ENCODE data around the gene KBTBD8.
A peak's percentile ranks its signal among the peaks of the same experiment; 100 is the strongest.

Gene KBTBD8

GRCh38 chr3:66997560-66998112 is 471 bp upstream of the KBTBD8 start:
- DNase-seq (ENCODE audit: low read depth) = no peak

GRCh38 chr3:66998904-66999235 is 763 bp downstream of the KBTBD8 start:
- no peak for DNase-seq (ENCODE audit: low read depth)

GRCh38 chr3:67000009-67000408 is 1.9 kb downstream of the KBTBD8 start:
- peak; percentile 85 for DNase-seq (ENCODE audit: low read depth)

DNA sequence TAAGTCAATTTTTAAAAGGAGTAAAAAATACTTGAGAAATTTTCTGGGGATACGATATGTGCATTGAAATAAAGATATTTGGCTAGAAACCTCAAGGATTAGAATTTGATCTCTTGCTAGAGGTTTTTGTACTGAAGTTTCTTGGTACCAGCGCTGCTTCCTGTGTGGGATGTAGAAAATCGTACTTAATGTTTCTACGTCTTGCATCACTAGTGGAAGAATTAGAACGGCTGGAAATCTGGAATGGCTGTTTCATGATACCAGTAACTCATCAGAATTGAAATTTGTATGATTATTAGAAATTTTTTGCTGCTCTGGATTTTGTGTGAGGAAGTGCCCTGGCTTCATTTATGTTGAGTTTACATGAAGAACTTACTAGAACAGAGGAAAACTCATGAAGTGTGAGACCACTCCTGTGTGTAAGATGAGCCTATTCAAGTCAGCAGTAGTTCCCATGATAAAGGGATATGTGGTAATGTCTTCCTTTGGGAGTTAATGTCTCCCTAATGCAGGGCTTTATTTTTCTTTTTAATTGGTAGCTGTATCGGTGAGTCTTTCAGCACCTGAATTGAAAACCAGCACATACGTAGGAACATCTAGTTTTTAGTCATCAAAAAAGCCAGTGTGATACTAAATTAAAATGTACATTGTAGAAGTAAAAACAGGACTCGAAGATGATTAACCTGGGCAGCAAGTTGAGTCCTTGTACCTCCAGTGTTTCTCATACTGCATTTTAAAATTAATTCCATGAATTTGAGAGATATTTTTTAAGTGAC is 3.2 kb downstream of the KBTBD8 start:
- DNase-seq (ENCODE audit: low read depth) = no peak

DNA sequence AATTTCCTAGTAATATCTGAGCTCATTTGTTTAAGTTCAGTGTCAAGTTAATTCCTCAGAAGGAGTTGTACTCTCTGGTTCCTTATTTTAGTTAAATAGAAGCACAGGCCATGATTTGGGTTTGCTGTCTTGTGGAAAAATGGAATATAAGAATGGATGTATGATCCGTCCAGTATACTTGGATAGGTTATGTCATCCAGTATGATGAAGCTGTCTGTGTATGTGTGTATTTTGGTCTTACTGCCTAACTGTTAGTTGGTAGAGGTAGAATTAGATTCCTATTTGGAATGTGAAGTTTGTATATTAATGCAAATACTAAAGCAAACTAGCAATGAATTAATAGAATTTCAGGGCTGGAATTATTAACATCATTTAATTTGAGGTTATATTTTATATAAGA is 7.9 kb downstream of the KBTBD8 start:
- DNase-seq (ENCODE audit: low read depth) = no peak

DNA sequence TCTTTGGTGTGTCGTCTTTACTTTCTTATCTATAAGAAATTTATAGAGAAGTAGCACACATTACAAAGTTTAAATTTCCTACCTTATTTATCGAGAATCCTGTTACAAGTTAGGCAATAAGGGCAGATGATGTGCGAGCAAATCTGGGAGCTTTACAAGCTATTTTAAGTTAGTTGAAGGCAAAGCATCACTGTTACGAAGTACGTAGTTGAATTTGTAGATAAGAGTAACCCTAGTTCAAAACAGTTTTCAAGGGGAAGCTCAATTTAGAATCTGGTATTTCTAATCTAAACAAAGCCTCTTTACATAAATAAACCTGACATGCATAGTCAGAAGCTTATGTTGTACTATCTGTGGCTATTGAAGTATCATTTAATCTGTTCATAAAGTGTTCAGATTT is 8.4 kb downstream of the KBTBD8 start:
- peak; percentile 25 for DNase-seq (ENCODE audit: low read depth)

GRCh38 chr3:67008388-67008787 is 10.3 kb downstream of the KBTBD8 start:
- DNase-seq (ENCODE audit: low read depth) = no peak

GRCh38 chr3:67009716-67010115 is 11.6 kb downstream of the KBTBD8 start:
- DNase-seq (ENCODE audit: low read depth) = no peak

- no peak for DNase-seq (ENCODE audit: low read depth)
Measured at GRCh38 chr3:67011414-67012131, 13.5 kb downstream of the KBTBD8 start.

DNA sequence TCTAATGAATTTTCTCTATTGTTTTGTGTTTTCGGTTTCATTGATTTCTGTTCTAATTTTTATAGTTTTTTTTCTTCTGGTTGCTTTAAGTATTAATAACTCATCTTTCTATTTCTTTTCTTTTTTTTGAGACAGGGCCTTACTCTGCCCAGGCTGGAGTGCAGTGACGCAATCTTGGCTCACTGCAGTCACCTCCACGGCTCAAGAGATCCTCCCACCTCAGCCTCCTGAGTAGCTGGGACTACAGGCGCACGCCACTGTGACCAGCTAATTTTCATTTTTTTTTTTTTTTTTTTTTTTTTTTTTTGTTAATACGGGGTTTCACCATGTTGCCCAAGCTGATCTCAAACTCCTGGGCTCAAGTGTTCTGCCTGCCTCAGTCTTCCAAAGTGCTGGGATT is 14.5 kb downstream of the KBTBD8 start:
- no peak for DNase-seq (ENCODE audit: low read depth)

DNA sequence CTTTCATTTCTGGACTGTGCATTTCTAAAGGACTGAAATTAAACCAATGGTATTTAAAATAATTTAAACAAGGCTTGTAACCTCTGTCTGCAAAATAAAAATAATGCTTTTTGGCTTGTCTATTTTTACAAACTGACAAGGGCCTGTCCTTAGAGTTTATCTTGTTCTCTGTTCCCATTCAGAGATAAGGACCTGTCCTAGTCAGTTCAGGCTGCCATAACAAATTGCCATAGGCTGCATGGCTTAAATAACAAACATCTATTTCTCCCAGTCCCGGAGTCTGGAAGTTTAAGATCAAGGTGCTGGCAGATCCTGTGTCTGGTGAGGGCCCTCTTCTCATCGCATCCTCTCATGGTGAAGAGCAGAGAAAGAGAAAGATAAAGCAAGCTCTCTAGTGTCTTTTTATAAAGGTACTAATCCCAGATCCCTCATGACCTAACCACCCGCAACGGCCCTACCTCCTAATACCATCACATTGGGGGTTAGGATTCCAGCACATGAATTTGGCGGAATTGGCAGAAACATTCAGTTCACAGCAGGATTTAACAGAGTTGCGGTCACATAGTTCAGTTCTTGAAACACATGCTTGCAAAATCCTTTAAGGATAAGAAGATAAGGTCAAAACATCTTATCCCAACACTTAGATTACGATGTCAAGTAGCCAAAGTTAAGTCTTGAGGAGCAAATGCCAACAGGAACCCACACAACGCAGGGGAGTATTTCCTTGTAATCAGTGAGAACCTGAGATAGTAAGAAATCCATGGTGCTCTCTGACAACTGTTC is 17.8 kb downstream of the KBTBD8 start:
- no peak for DNase-seq (ENCODE audit: low read depth)

DNA sequence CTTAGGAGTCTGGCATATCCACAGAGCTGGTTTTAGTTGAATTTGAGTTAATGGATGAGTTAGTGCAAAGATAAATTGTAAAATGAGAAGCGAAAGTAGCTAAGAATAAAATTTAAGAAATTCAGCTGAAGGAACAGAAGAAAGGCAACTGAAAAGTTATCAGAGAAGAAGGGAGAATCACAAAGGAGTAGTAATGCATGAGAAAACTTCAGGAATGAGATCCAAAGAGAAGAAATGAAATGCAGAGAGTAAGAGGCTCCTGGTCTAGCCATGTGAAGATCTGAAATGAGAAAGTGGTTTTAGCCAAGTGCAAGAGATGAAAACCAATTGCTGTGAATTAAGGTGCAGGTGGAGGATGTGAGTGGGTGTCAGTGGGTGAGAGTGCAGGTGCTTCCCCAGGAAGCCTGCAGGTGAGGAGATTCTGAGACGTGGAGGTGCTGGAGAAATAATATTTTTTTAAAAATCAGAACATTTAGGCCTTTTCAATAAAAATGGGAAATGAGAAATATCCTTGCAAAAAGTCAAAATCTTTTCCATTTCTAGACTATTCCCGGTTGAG is 18.5 kb downstream of the KBTBD8 start:
- no peak for DNase-seq (ENCODE audit: low read depth)

GRCh38 chr3:67017211-67017610 is 19.1 kb downstream of the KBTBD8 start:
- DNase-seq (ENCODE audit: low read depth) = no peak

DNA sequence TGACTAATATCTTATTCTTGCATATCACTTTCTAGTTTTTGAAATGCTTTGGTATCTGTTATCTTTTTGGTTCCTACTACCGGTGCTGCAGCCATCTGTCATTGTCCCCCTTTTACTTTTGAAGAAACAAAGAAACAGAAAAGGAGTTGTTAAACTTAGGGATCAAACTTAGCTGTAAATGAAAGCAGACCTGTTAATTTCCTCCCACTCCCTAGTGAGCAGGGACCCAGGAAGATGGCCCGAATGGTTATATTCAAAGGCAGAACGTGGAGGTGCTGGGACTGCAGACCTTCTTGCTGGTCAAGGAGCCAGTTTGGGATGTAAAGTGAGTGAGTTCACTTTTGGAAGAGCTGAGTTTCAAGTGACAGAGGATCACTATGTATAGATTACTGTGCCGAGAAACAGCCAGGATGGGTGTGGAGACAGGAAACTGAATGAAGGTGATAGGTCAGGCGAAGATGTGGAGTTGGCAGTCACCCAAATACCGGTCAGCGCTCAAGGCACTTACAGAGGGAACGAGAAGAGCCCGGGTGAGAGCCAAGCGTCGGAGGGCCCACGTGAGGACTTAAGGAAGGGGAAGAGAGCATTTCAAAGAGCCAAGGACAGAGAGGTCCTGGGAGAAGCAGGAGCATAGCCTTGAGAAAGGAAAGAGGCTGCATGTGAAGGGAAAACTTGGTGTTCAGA is 20.1 kb downstream of the KBTBD8 start:
- peak; percentile 10 for DNase-seq (ENCODE audit: low read depth)

DNA sequence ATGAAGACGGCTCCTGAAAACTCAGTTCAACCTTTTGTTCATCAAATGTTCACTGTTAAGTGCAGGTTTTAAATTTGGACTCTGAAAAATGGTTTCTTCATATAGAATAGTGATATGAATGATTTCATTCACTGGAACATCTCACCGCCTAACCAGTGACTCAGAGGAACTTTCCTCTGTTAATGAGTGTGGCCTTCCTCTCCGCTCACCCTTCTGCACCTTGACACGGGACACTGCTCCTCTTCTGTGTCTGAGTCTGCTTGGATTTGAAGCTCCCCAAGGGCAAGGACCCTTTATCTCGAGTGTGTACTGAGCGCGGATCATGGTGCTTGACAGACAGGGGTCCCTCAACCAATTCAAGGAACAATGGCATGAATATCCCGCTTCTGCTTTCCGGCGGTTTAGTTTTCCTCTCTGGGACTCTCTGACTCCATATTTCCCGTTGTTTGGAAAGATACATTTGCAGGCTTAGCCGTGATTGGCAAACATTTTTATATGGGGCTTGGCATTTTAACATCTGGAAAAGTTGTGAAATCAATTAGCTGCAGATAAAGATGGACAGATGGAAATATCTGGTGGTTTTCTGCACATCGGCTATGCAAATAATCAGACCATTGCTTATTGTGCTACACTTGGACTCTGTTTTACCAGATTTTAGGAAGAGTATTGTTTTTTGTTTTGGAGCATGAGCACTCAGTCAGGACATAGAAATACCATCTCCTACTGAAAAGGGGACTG is 20.9 kb downstream of the KBTBD8 start:
- DNase-seq (ENCODE audit: low read depth) = no peak

DNA sequence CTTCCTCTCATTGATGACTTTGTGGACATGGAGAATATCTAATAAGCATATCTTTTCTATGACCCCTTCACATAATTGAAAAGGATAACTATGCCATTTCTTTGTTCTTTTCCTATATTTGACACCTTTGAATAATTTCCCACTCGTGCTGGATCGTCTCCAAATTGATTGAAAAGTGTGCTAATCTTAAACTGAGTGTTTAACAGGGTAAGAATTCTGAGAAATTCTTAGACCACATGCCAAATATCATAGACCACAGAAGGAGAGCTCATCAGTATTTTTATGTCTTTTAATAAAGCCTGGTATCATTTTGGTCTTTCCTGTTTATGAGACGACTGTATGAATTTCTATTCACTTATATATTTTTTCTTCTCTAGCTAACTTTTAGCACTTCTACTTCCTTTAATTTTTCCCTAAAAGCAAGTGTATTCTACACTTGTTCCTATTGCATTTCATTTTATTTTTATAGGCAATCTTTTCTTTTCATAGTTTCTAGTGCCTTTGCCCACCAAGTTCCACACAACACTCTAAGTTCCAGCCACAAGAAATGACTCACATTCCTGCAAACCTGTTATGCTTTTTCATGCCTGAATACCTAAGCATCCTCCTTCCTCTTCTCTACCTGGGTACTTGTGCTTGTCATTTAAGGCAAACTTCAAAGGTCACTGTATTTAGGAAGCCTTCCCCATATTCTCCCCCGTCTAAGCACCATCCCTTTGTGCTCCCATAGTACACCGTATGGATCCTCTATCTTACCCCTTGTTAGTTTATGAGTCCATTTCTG is 30.1 kb downstream of the KBTBD8 start:
- no peak for DNase-seq (ENCODE audit: low read depth)

- no peak for DNase-seq (ENCODE audit: low read depth)
Measured at GRCh38 chr3:67030785-67031740, 33.0 kb downstream of the KBTBD8 start.

- no peak for DNase-seq (ENCODE audit: low read depth)
Measured at GRCh38 chr3:67031986-67032385, 33.9 kb downstream of the KBTBD8 start.

DNA sequence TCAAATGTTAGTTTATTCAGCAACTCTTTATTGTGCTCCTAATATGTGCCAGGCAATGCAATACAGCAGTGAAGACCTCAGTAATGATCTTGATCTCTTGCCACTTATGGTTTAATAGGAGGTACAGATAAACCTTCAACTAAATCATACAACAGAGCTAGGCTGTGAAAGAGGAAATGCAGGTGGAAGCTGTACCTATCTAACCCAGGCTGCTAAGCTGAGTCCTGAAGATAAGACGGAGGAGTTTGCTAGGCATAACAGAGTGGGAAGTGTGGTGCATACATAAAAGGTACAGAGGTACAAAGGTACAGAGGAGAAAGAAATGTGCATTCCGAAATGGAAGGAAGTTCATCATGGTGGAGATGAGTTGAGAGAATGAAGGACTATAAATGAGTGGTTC is 35.0 kb downstream of the KBTBD8 start:
- no peak for DNase-seq (ENCODE audit: low read depth)

Data from ELR (cell line).